ENCODE results near the gene RSKR. TPM values are rescaled to one million over a fixed set of nuclear protein-coding genes. Genes with fewer than 3 reads are reported as not detected.
A peak's percentile ranks its signal among the peaks of the same experiment; 100 is the strongest.
"Not testable (repeated sequence)": the region's sequence is repeated elsewhere in the genome, so short reads cannot be mapped to it uniquely, and the experiment has no call there.

RSKR gene
- total and polyA plus RNA-seq, 2 donors from 2014 or later = 4.1 to 10.2 TPM

GRCh38 chr17:28577466-28577824 is 36.5 kb downstream of the RSKR start:
- Histone ChIP-seq H3K27me3 (ENCODE audit: control insufficient read depth, insufficient read depth, low read length) (no peaks in the 10 kb centered on the region), H3K36me3 (ENCODE audit: control insufficient read depth in 2 of 3, insufficient read depth in 3 of 3, low read length in 3 of 3) (peaks cover 6 to 18% (median 11%) of the 10 kb centered on the region in 3 donors), H3K4me1 (ENCODE audit: control insufficient read depth in 2 of 3, insufficient read depth in 2 of 3, low read depth in 1 of 3, low read length in 3 of 3) (peaks cover 0 to 3% (median 0%) of the 10 kb centered on the region in 3 donors), H3K9ac (ENCODE audit: low read length in 3 of 3) (no peak overlapping the region), H3K9me3 (ENCODE audit: control insufficient read depth in 2 of 3, insufficient read depth in 1 of 3, low read length in 3 of 3) (no peaks in the 10 kb centered on the region), H3K27ac (ENCODE audit: low read depth in 2 of 2, low read length in 2 of 2) (no peak overlapping the region), H3K4me3 (ENCODE audit: low read length in 3 of 3) (no peak overlapping the region)
- TF ChIP-seq CTCF (IDR thresholded peaks at IDR 0.05; ENCODE audit: borderline replicate concordance, extremely low read depth, insufficient read depth) = no peak
- no peak for DNase-seq
- no peak for FAIRE-seq
- intact Hi-C loops (cut with DNase I) = no loop called here

DNA sequence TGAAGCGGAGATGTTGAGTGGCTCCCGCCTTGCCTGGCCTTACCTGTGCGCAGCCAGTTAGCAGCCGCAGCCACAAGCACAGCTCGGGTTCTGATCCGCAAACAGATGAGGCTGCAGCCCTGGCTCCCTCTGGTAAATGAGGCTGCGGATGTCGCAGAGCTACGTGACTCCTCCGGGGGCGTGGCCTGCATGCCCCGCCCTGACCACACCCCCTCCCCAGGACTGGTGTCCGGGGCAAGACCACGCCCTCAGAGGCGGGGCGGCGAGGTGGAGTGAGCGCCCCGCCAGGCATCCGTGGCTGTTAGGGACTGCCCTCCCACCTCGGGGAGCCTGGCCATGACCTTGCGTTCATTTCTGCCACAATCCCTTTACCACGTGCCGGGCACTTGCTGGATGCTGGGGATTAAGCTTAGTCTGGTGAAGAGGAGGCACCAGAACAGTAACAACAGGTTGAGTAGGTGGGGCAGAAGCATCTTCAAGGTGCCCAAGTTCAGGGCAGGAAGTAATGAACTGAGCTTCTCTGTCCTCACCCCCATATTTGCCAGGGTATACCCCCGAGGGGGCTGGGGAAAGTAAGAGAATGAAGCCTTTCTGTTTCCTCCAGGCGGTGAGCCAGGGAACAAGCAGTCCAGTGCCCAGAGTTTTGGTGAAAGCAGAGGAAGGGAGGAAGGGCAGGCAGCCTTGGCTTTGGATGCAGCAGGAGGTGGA is 37.1 kb downstream of the RSKR start, which contains the start of gene ALDOC:
Gene ALDOC, minus strand, starts transcription at position 138 of the 708 bp plus-strand sequence. CDS start 1,363 bp downstream, outside the sequence.
- Histone ChIP-seq H3K27me3 (ENCODE audit: control insufficient read depth, insufficient read depth, low read length) (no peaks in the 10 kb centered on the region), H3K4me3 (ENCODE audit: low read length in 3 of 3) (peak within 1 kb of the TSS in 2 of 3 donors; percentile 40 to 43), H3K9me3 (ENCODE audit: control insufficient read depth in 2 of 3, insufficient read depth in 1 of 3, low read length in 3 of 3) (no peaks in the 10 kb centered on the region), H3K36me3 (ENCODE audit: control insufficient read depth in 2 of 3, insufficient read depth in 3 of 3, low read length in 3 of 3) (peaks cover 2 to 12% (median 5%) of the 10 kb centered on the region in 3 donors), H3K9ac (ENCODE audit: low read length in 3 of 3) (no peak within 1 kb of the TSS), H3K4me1 (ENCODE audit: control insufficient read depth in 2 of 3, insufficient read depth in 2 of 3, low read depth in 1 of 3, low read length in 3 of 3) (peaks cover 0 to 5% (median 4%) of the 10 kb centered on the region in 3 donors), H3K27ac (ENCODE audit: low read depth in 2 of 2, low read length in 2 of 2) (no peak within 1 kb of the TSS)
- DNase-seq (peak; percentile 92 to 98 (median 96)), FAIRE-seq (no peak)
- no peak for TF ChIP-seq CTCF (IDR thresholded peaks at IDR 0.05; ENCODE audit: borderline replicate concordance, extremely low read depth, insufficient read depth)
- intact Hi-C loops (cut with DNase I) = no loop called here

DNA sequence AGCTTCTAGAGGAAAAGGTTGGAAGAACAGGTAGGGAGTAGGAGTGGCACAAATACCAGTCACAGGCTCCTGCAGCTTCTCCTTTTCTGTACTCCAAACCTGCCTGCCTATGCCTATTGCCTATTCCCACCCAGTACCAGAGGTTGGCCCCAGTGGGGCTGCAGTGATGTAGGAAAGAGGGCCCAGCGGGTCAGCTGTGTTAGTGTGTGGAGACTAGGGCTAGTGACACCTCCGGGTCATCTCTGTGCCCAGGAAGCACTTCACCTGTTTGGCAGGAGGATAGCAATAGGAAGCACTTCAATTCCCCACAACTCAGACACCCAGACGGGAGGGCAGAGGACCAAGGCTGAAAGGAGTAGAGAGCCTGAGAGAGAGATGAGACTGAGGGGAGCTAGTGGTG is 38.0 kb downstream of the RSKR start:
- H3K36me3 ChIP-seq (ENCODE audit: control insufficient read depth in 2 of 3, insufficient read depth in 3 of 3, low read length in 3 of 3) = peaks cover 2 to 12% (median 4%) of the 10 kb centered on the region in 3 donors
- H3K4me3 ChIP-seq (ENCODE audit: low read length in 3 of 3); H3K27ac ChIP-seq (ENCODE audit: low read depth in 2 of 2, low read length in 2 of 2); H3K27me3 ChIP-seq (ENCODE audit: control insufficient read depth, insufficient read depth, low read length); FAIRE-seq; DNase-seq; H3K9me3 ChIP-seq (ENCODE audit: control insufficient read depth in 2 of 3, insufficient read depth in 1 of 3, low read length in 3 of 3); H3K9ac ChIP-seq (ENCODE audit: low read length in 3 of 3); intact Hi-C loops (cut with DNase I); H3K4me1 ChIP-seq (ENCODE audit: control insufficient read depth in 2 of 3, insufficient read depth in 2 of 3, low read depth in 1 of 3, low read length in 3 of 3): not testable (repeated sequence)

- Histone ChIP-seq H3K4me1 (ENCODE audit: control insufficient read depth in 2 of 3, insufficient read depth in 2 of 3, low read depth in 1 of 3, low read length in 3 of 3) (peaks cover 0 to 10% (median 5%) of the 10 kb centered on the region in 3 donors), H3K36me3 (ENCODE audit: control insufficient read depth in 2 of 3, insufficient read depth in 3 of 3, low read length in 3 of 3) (peaks cover 2 to 12% (median 4%) of the 10 kb centered on the region in 3 donors), H3K9ac (ENCODE audit: low read length in 3 of 3) (no peak overlapping the region), H3K4me3 (ENCODE audit: low read length in 3 of 3) (no peak overlapping the region), H3K27ac (ENCODE audit: low read depth in 2 of 2, low read length in 2 of 2) (no peak overlapping the region), H3K27me3 (ENCODE audit: control insufficient read depth, insufficient read depth, low read length) (no peaks in the 10 kb centered on the region), H3K9me3 (ENCODE audit: control insufficient read depth in 2 of 3, insufficient read depth in 1 of 3, low read length in 3 of 3) (no peaks in the 10 kb centered on the region)
- FAIRE-seq (no peak), DNase-seq (no peak)
- intact Hi-C loops (cut with DNase I) = no loop called here
- TF ChIP-seq CTCF (IDR thresholded peaks at IDR 0.05; ENCODE audit: borderline replicate concordance, extremely low read depth, insufficient read depth) = no peak
Observed at GRCh38 chr17:28575126-28575795, 38.7 kb downstream of the RSKR start.
